Activated B cell treated with CpG ODN at 0.5 μM for 24 hours (primary cell): ENCODE measurements around the gene MUC5B. TPM values are rescaled to one million over a fixed set of nuclear protein-coding genes. Genes with fewer than 3 reads are reported as not detected.

ENCODE experiments used
- ATAC-seq: fragments of 200-7000 bp; cut with Tn5 transposase; one replicate; pipeline ENCODE4 v1.10.0; 2021; ENCODE audit warnings: low read depth, mild to moderate bottlenecking, moderate library complexity
- CTCF ChIA-PET: fragments of 350-600 bp; sonication (Branson Sonifier 250); formaldehyde crosslinking; loops from one replicate; lab custom pipeline; 2021; ENCODE audit warnings: antibody characterized with exemption; lab: Charles Lee
- POLR2A ChIA-PET: fragments of 350-600 bp; sonication (Branson Sonifier 250); formaldehyde crosslinking; loops from one replicate; lab custom pipeline; 2021; ENCODE audit warnings: antibody characterized with exemption; lab: Charles Lee
- DNase-seq: peaks from one replicate; pipeline ENCODE4 v3.0.0; 2022
- H3K27ac Mint-ChIP-seq: one replicate; pipeline ENCODE4 v1.8.0; 2020; ENCODE audit warnings: mixed read lengths
- H3K27me3 Mint-ChIP-seq: one replicate; pipeline ENCODE4 v1.8.0; 2021; ENCODE audit warnings: mixed read lengths
- H3K36me3 Mint-ChIP-seq: one replicate; pipeline ENCODE4 v1.8.0; 2021; ENCODE audit warnings: low read depth, mixed read lengths
- H3K4me1 Mint-ChIP-seq: one replicate; pipeline ENCODE4 v1.8.0; 2021; ENCODE audit warnings: mixed read lengths
- H3K4me3 Mint-ChIP-seq: one replicate; pipeline ENCODE4 v1.8.0; 2020; ENCODE audit warnings: mild to moderate bottlenecking, mixed read lengths
- H3K9me3 Mint-ChIP-seq: one replicate; pipeline ENCODE4 v1.8.0; 2020; ENCODE audit warnings: mixed read lengths
- intact Hi-C: fragments of 100-400 bp; cut with micrococcal nuclease; formaldehyde crosslinking; loops from one replicate; pipeline ENCODE4 v1.15.1; 2024
- total RNA-seq: library from RNA; stranded (reverse); gene quantifications from 2 replicates; pipeline ENCODE4 v1.2.3, GENCODE V29; 2022
- TF ChIP-seq, protein P1 (sequence below): fragments of 200-600 bp; IDR thresholded peaks from one replicate; pipeline ENCODE4 v1.8.0; 2022; ENCODE audit warnings: antibody characterized with exemption, mild to moderate bottlenecking

MUC5B gene
- total RNA-seq, 1 donor from 2014 or later = not detected

DNA sequence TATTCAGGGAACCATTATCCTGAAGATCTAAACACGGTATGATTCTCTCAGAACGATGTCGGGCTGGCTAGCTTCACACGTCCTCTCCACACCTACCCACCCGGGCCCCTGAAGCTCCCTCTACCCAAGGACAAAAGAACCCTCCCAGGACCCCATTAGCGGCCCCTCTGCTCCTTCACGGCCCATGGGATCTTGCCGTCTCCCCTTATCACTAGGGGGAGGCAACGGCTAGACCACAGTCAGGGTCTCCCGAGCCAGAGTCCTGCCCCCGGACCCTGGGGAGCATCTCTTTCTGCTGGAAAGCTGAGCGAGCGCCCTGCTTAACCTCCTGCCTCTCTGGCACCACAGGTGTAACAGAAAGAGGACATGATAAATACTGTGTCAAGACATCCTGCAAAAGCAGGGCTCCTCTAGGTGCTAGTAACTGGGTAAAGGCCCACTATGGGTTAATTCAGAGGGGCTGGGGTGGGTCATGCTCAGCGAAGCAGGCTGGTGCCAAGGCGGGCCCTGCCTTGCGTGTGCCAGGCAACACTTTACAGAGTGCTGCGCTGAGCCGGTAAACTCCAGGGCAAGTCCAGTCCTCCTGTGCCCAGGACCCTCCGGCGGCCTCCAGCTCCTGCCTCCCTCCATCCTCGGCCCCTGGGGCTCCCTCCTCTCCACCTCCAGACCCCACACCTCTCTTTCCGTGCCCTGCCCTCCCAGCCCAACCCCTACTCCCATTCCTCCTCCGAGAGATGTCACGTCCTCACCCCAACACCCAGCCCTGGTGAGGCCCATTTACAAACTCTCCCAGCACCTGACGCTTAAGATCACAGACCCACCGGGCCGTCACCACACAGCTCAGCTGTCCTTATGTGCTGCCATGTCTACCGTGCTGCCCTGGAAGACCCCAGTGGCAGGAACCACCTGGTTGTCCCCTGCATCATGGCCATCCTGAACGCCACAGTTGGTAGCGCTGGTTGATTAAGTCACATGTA lies 83.6 kb downstream of the MUC5B start:
- H3K4me3 Mint-ChIP-seq = peak overlapping the region; percentile 68
- CTCF ChIA-PET = no interaction called here
- TF ChIP-seq, protein P1, sequence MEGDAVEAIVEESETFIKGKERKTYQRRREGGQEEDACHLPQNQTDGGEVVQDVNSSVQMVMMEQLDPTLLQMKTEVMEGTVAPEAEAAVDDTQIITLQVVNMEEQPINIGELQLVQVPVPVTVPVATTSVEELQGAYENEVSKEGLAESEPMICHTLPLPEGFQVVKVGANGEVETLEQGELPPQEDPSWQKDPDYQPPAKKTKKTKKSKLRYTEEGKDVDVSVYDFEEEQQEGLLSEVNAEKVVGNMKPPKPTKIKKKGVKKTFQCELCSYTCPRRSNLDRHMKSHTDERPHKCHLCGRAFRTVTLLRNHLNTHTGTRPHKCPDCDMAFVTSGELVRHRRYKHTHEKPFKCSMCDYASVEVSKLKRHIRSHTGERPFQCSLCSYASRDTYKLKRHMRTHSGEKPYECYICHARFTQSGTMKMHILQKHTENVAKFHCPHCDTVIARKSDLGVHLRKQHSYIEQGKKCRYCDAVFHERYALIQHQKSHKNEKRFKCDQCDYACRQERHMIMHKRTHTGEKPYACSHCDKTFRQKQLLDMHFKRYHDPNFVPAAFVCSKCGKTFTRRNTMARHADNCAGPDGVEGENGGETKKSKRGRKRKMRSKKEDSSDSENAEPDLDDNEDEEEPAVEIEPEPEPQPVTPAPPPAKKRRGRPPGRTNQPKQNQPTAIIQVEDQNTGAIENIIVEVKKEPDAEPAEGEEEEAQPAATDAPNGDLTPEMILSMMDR = no peak
- no peaks in the 10 kb centered on the region for H3K27me3 Mint-ChIP-seq
- ATAC-seq = no peak
- peaks cover 54% of the 10 kb centered on the region for H3K4me1 Mint-ChIP-seq
- H3K36me3 Mint-ChIP-seq = peaks cover 33% of the 10 kb centered on the region
- DNase-seq = no peak
- peak overlapping the region; percentile 81 for H3K27ac Mint-ChIP-seq
- intact Hi-C loops = no loop called here
- POLR2A ChIA-PET = no interaction called here
- H3K9me3 Mint-ChIP-seq = peaks cover 2% of the 10 kb centered on the region

DNA sequence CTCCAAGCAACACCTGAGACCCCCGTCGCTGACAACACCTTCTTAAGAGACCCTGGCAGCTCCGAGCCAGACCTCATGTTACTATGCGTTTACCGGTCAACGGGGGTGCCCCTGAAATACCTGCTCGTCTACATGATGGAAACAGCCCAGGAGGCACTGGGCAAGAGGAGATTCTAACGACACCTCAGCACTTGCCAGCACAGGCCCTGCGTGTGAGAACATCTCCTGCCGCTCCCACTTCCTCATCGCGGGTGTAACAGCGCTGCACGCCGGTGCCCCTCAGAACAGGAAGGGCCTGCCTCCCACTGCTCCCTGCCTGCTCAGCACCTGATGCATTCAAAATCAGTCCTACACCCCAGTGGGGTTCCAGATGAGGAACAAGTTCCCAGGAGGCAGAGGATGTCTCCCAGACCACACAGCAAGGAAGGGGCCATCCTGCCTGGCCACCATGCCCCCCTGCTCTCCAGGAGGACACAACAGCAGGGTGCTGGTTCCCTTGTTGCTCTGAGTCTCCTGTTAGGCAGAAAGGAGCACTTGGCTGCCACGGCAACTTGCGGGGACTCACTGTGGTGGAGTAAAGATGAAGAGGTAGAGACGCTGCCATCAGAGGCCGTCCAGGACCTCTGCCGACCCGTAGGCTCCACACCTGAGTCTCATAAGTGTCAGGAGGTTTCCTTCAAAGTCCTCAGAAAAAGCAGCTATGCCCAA lies 84.5 kb downstream of the MUC5B start:
- peak; percentile 20 for ATAC-seq
- intact Hi-C loops = no loop called here
- H3K9me3 Mint-ChIP-seq = peaks cover 8% of the 10 kb centered on the region
- CTCF ChIA-PET = no interaction called here
- TF ChIP-seq, protein P1 = no peak
- H3K27me3 Mint-ChIP-seq = no peaks in the 10 kb centered on the region
- peaks cover 62% of the 10 kb centered on the region for H3K4me1 Mint-ChIP-seq
- peak overlapping the region; percentile 81 for H3K27ac Mint-ChIP-seq
- peaks cover 33% of the 10 kb centered on the region for H3K36me3 Mint-ChIP-seq
- DNase-seq = no peak
- H3K4me3 Mint-ChIP-seq = peak overlapping the region; percentile 68
- POLR2A ChIA-PET = no interaction called here

DNA sequence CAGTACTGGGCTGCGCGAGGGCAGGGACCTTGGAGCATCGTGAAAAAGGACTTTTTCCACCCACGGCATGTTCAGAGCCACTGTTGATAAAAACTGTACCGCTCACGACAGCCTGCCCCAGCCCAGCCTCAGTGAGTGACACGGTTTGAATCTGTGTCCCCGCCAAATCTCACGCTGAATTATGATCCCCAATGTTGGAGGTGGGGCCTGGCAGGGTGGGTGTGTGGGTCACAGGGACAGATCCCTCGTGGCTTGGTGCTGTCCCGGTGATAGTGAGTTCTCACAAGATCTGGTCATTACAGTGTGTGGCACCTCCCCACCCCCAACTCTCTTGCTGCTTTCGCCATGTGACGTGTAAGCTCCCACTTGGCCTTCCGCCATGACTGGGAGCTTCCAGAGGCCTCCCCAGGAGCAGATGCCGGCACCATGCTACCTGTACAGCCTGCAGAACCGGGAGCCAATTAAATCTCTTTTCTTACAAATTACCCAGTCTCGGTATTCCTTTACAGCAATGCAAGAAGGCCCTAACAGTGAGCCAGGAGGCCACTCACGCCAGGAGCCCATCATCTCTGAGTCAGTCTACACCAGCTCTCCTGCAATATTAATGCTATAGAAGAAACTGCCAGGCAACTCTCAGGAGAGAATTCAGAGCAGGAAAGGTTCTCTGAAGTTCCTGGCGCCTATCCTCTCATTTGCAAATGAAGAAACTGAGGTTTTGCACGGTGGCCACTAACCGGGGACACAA lies 85.3 kb downstream of the MUC5B start:
- DNase-seq (no peak), ATAC-seq (no peak)
- Mint-ChIP-seq H3K9me3 (peaks cover 8% of the 10 kb centered on the region), H3K27me3 (no peaks in the 10 kb centered on the region), H3K36me3 (peaks cover 28% of the 10 kb centered on the region), H3K27ac (peak overlapping the region; percentile 81), H3K4me1 (peaks cover 61% of the 10 kb centered on the region), H3K4me3 (peak overlapping the region; percentile 76)
- ChIA-PET POLR2A (interaction anchor here (2.1 kb wide), 1 partner anchor 46 kb away, joined by 8 read pairs; no protein-coding TSS in a partner anchor), CTCF (no interaction called here)
- intact Hi-C loops = no loop called here
- TF ChIP-seq, protein P1 = no peak

DNA sequence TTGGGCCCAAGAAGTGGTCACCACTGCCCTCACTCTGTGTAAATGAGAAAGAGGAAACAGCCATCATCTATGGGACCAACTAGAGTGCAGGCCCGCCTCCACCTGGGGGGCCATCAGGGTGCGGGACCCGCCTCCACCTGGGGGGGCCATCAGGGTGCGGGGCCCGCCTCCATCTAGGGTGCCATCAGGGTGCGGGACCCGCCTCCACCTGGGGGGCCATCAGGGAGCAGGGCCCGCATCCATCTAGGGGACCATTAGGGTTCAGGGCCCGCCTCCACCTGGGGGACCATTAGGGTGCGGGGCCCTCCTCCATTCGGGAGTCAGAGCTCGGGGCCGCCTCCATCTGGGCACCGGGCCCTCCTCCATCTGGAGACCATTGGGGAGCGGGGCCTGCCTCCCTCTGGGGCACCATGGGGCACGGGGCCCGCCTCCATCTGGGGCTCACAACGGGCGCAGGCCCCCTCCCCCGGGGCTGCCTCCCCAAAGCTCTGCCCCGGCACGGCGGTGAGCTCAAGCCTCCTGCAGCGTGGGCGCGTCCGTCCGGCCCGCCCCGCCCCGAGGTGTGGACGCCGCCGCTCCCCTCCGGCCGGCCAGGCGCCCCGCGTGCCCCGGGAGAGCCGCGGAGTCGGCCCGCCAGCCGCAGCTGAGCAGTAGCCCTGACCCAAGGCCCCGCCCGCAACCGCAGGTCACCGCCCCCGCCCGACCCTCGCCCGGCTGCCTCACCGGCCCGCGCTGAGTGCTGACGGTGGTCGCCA lies 86.1 kb downstream of the MUC5B start:
- TF ChIP-seq, protein P1 = no peak
- Mint-ChIP-seq H3K36me3 (peaks cover 26% of the 10 kb centered on the region), H3K9me3 (peaks cover 8% of the 10 kb centered on the region), H3K4me1 (peaks cover 57% of the 10 kb centered on the region), H3K4me3 (peak overlapping the region; percentile 76), H3K27ac (peak overlapping the region; percentile 59), H3K27me3 (no peaks in the 10 kb centered on the region)
- ATAC-seq (peak; percentile 36), DNase-seq (no peak)
- intact Hi-C loops = loop anchor here (1.0 kb wide), 3 partner anchors 47 to 265 kb away; partner anchors contain the start of gene BRSK2
- CTCF ChIA-PET = no interaction called here
- POLR2A ChIA-PET = interaction anchor here (0.6 to 3.0 kb wide), 6 partner anchors 15 to 532 kb away, joined by 3 to 29 read pairs (median 4); partner anchors contain the start of gene DUSP8
